T-helper 22 cell (primary cell): ENCODE data around the gene EZH1.

ENCODE experiments used
- DNase-seq: peaks from one replicate; pipeline ENCODE4 v3.0.0-alpha.2; 2020; ENCODE audit warnings: low read depth

EZH1 gene

GRCh38 chr17:42709561-42709960 is 35.3 kb downstream of the EZH1 start:
- DNase-seq, result no peak

GRCh38 chr17:42708588-42708987 is 36.3 kb downstream of the EZH1 start:
- peak; percentile 9 for DNase-seq

- DNase-seq, result peak; percentile 62
Observed at GRCh38 chr17:42706732-42707131, 38.1 kb downstream of the EZH1 start.

GRCh38 chr17:42704837-42705494 is 39.9 kb downstream of the EZH1 start:
- DNase-seq, result no peak

- DNase-seq, result no peak
Observed at GRCh38 chr17:42704490-42704836, 40.4 kb downstream of the EZH1 start.

DNA sequence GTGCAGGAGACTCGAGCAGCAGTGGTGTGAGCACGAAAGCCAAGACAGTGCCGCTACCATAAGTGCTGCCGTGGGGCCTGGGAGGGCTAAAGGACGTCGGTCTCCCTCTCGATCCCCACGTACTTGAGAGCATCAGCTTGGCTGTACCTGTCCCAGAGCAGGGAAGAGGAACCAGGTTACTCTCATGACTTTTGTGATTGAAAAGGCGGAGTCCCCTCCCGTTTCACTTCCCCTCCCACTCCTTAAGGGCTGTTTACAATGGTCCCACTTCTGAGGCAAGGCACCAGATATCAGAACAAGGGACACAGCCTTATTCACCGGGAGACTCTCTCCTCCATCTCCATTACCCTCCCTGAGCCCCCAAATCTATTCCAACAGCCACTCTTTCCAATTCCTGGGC is 42.4 kb downstream of the EZH1 start:
- DNase-seq, result no peak

DNA sequence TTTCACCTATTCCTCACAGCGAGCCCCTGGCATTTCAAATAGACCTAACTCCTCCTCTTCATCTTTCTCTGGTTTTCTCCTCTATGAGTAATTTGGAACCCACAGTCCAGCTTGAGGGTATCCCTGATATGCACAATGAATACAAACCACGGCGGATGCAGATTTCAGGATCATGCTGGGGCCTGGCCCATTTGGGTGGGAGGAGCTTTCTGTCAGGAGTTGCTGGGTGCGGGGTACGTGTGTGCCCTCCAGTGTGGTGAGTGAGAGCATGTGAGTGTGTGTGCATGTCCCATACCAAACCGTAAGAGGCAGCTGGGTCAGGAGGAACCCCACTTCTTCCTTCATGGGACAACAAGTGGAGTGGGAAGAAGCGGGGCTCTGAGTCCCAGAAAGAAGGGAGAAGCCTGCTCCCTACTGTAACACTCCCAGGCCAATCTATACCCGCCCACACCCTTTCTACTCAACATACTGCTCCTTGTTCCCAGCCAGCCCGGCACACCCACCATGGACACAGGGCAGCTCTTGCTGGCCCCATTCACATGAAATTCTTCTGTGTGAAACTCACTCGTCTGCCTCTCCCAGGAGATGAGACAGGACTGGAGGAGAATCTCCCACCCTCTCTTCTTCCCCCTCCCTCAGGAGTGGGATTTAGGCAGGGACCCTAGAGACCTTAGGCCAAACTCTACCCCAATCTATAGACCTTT is 44.1 kb downstream of the EZH1 start:
- DNase-seq, result no peak

GRCh38 chr17:42699415-42699740 is 45.5 kb downstream of the EZH1 start:
- no peak for DNase-seq

DNA sequence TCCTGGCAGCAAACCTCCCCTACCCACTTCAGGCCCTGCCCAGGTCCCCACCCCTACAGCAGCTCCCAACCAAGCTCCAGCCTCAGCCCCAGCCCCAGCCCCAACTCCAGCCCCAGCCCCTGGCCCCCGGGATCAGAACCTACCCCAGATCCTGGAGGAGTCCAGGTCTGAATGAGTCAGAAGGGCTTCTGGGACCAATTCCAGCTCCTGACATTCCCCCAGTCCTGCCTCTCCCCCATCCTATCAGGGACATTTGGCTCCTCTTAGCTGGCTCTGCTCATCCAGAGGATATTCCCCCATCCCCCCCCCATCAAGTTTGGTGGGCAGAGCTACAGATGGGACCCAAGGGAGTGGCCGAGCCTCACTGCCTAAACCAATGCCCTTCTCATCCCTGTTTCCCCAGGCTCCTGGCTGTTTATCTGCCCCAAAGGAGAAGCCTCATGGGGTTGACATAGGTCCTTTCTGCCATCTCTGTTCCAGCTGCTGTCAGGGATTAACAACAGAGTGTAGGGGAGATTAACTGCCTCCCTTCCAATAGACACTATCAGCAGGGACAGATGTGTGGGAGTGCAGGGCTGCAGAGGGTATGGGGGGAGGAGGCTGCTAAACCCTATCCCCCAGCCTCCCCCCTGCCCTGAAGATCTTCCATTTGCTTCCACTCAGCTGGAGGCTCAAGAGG is 46.0 kb downstream of the EZH1 start:
- DNase-seq, result no peak

- no peak for DNase-seq
Observed at GRCh38 chr17:42697108-42697811, 47.6 kb downstream of the EZH1 start.

DNA sequence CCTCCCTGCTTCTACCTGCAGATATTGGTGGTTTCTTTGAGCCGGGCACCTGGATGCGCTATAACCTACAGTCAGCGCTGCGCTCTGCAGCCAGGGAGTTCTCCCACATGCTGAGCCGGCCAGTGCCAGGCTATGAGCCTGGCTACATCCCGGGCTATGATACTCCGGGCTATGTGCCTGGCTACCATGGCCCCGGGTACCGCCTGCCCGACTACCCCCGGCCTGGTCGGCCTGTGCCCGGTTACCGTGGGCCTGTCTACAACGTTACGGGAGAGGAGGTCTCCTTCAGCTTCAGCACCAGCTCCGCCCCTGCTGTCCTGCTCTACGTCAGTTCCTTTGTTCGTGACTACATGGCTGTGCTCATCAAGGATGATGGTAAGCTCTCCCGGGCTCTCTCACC is 49.3 kb downstream of the EZH1 start:
- no peak for DNase-seq

- no peak for DNase-seq
Observed at GRCh38 chr17:42694524-42694923, 50.3 kb downstream of the EZH1 start.

DNA sequence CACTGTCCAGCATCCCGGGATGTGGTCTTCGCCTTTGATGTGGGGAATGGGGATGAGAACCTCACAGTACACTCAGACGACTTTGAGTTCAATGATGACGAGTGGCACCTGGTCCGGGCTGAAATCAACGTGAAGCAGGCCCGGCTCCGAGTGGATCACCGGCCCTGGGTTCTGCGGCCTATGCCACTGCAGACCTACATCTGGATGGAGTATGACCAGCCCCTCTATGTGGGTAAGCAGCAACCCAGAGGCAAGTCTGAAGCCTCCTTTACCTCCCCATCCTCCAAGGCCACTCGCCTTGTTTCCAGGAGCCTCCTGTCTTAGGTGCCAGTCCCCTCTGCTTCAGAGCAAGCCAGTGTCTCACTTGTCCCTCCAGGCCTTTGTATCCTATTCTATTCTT is 52.4 kb downstream of the EZH1 start:
- DNase-seq, result no peak

DNA sequence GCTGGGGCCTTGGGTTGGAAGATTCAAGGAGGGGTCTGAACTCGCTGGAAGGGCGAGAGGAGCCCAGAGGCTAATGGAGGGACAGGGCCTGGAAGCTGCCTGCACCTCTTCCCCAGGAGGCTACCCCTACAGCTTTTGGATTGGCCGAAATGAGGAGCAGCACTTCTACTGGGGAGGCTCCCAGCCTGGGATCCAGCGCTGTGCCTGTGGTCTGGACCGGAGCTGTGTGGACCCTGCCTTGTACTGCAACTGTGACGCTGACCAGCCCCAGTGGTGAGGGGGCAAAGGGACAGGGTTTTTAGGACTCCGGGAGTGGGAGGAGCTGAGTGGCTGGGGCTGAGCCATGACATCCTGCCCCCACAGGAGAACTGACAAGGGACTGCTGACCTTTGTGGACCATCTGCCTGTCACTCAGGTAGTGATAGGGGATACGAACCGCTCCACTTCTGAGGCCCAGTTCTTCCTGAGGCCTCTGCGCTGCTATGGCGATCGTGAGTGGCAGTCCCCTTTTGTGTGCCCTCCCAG is 53.8 kb downstream of the EZH1 start:
- no peak for DNase-seq

DNA sequence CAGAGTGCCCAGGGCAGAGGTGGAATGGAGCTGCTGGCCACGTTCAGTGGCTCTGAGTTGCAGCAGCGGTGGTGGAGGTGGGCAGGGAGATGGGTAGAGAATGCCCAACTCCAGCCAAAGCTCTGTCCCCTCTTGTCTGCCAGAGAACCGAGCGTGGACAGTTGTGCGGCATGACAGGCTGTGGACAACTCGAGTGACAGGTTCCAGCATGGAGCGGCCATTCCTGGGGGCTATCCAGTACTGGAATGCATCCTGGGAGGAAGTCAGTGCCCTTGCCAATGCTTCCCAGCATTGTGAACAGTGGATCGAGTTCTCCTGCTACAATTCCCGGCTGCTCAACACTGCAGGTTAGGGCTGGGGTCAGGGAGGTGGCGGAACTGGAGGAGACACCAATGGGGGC is 54.2 kb downstream of the EZH1 start:
- no peak for DNase-seq

DNA sequence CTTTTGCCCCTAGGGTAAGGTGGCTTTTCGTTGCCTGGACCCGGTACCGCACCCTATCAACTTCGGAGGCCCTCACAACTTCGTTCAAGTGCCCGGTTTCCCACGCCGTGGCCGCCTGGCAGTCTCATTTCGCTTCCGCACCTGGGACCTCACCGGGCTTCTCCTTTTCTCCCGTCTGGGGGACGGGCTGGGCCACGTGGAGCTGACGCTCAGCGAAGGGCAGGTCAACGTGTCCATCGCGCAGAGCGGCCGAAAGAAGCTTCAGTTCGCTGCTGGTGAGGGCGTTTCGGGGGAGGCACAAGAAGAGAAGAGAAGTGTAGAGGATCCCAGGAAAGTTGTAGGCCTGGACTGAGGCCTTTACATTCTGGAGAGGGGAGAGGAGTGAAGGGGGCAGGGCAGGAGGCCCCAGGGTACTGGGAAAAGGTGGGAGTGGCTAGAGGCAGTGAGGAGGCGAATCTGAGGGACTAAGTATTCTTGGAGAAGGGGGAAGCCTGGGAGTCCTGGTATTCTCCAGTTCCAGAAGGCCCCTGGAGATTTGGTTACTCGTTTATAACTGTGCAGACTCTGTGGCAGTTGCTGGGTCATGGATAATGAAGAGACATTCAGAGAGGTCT is 57.0 kb downstream of the EZH1 start:
- DNase-seq, result no peak

DNA sequence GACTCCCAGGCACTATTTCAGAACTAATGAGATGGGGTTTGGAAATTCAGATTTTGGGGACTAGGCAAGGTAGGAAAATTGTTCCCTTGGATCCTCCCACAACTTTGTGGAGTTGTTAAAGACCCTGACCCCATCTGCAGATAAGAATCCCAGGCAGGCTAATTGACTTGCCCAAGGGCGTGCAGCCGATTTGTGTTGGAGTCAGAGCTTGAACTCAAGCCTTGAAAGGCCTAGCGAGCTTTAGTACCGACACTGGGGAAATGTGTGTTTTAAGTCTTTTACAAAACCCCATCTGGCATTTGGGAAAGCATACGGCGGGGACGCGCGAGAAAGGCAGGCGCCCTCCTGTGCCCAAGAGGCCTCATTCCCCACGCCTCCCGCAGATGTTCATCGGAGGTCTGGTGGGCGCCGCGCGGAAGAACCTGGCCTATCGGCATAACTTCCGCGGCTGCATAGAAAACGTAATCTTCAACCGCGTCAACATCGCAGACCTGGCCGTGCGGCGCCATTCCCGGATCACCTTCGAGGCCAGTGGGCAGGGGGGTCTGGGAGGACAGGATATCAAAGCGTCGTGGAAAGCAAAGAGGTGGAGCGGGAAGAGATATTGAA is 58.2 kb downstream of the EZH1 start:
- DNase-seq, result no peak

DNA sequence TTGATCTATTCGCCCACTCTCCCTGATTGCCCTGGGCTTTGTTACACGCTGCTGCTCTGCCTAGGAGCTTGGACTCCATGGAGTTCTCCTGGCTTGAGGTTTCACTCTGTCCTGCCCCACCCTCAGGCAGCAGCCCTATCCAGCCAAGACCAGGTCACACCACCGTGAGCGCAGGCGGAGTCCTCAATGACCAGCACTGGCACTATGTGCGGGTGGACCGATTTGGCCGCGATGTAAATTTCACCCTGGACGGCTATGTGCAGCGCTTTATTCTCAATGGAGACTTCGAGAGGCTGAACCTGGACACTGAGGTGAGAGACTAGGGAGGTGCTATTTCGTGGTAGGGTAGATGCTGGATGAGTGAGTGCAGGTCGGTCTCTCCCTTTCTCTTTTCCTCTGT is 59.0 kb downstream of the EZH1 start:
- no peak for DNase-seq

- no peak for DNase-seq
Observed at GRCh38 chr17:42684929-42685556, 59.8 kb downstream of the EZH1 start.

GRCh38 chr17:42683407-42684034 is 61.3 kb downstream of the EZH1 start:
- peak; percentile 56 for DNase-seq
